ENCODE measurements around the gene USP40.

USP40 gene

GRCh38 chr2:233451950-233452349 lies 114.6 kb downstream of the USP40 start:
- H3K9me3 ChIP-seq (ENCODE audit: insufficient read depth, low read length), result no peaks in the 10 kb centered on the region
- no peak overlapping the region for H3K9ac ChIP-seq (ENCODE audit: low read length)
- H3K4me2 ChIP-seq (ENCODE audit: low read length), result no peak overlapping the region
- H3K4me1 ChIP-seq (ENCODE audit: low read length), result no peaks in the 10 kb centered on the region
- no peaks in the 10 kb centered on the region for H3K79me2 ChIP-seq (ENCODE audit: low read length)
- H3K27ac ChIP-seq (ENCODE audit: low read length), result no peak overlapping the region
- H2AFZ ChIP-seq (ENCODE audit: low read depth, low read length), result no peak overlapping the region
- H4K20me1 ChIP-seq (ENCODE audit: insufficient read depth, low read length), result no peaks in the 10 kb centered on the region
- H3K36me3 ChIP-seq (replicated peaks; ENCODE audit: low read depth, low read length), result no peaks in the 10 kb centered on the region
- H3K27me3 ChIP-seq (ENCODE audit: low read depth, low read length), result no peaks in the 10 kb centered on the region
- TF ChIP-seq CTCF (IDR thresholded peaks at IDR 0.05; ENCODE audit: low read depth, low read length), result no peak
- no peak for TF ChIP-seq EZH2phosphoT487 (IDR thresholded peaks at IDR 0.05; ENCODE audit: low read depth)
- no peak overlapping the region for H3K4me3 ChIP-seq (ENCODE audit: low read length)

- Histone ChIP-seq H3K4me1 (ENCODE audit: low read length) (no peaks in the 10 kb centered on the region), H3K9ac (ENCODE audit: low read length) (no peak overlapping the region), H3K4me2 (ENCODE audit: low read length) (no peak overlapping the region), H4K20me1 (ENCODE audit: insufficient read depth, low read length) (no peaks in the 10 kb centered on the region), H3K27me3 (ENCODE audit: low read depth, low read length) (no peaks in the 10 kb centered on the region), H3K9me3 (ENCODE audit: insufficient read depth, low read length) (no peaks in the 10 kb centered on the region), H3K79me2 (ENCODE audit: low read length) (no peaks in the 10 kb centered on the region), H3K36me3 (replicated peaks; ENCODE audit: low read depth, low read length) (no peaks in the 10 kb centered on the region), H3K4me3 (ENCODE audit: low read length) (no peak overlapping the region), H3K27ac (ENCODE audit: low read length) (no peak overlapping the region), H2AFZ (ENCODE audit: low read depth, low read length) (no peak overlapping the region)
- TF ChIP-seq CTCF (IDR thresholded peaks at IDR 0.05; ENCODE audit: low read depth, low read length) (no peak), EZH2phosphoT487 (IDR thresholded peaks at IDR 0.05; ENCODE audit: low read depth) (no peak)
Observed at GRCh38 chr2:233450864-233451575, 115.6 kb downstream of the USP40 start.

GRCh38 chr2:233449921-233450863 lies 116.4 kb downstream of the USP40 start:
- H3K9me3 ChIP-seq (ENCODE audit: insufficient read depth, low read length), result no peaks in the 10 kb centered on the region
- no peak overlapping the region for H3K9ac ChIP-seq (ENCODE audit: low read length)
- no peak overlapping the region for H2AFZ ChIP-seq (ENCODE audit: low read depth, low read length)
- H3K79me2 ChIP-seq (ENCODE audit: low read length), result no peaks in the 10 kb centered on the region
- H3K4me3 ChIP-seq (ENCODE audit: low read length), result no peak overlapping the region
- TF ChIP-seq CTCF (IDR thresholded peaks at IDR 0.05; ENCODE audit: low read depth, low read length) (no peak), EZH2phosphoT487 (IDR thresholded peaks at IDR 0.05; ENCODE audit: low read depth) (no peak)
- no peaks in the 10 kb centered on the region for H3K27me3 ChIP-seq (ENCODE audit: low read depth, low read length)
- H3K4me1 ChIP-seq (ENCODE audit: low read length), result no peaks in the 10 kb centered on the region
- no peak overlapping the region for H3K27ac ChIP-seq (ENCODE audit: low read length)
- H3K4me2 ChIP-seq (ENCODE audit: low read length), result no peak overlapping the region
- H4K20me1 ChIP-seq (ENCODE audit: insufficient read depth, low read length), result no peaks in the 10 kb centered on the region
- no peaks in the 10 kb centered on the region for H3K36me3 ChIP-seq (replicated peaks; ENCODE audit: low read depth, low read length)

Measured in OCI-LY3 (cell line).